CD4-positive, alpha-beta memory T cell (primary cell): ENCODE data around the gene NTNG1. TPM values are rescaled to one million over a fixed set of nuclear protein-coding genes. Genes with fewer than 3 reads are reported as not detected.
A peak's percentile ranks its signal among the peaks of the same experiment; 100 is the strongest.

Source experiments
- CTCF ChIA-PET: fragments of 350-600 bp; sonication (Branson Sonifier 250); formaldehyde crosslinking; loops from one replicate; lab custom pipeline; 2021; ENCODE audit warnings: inconsistent platforms; ENCODE audit not compliant: partially characterized antibody; lab: Charles Lee
- POLR2A ChIA-PET: fragments of 350-600 bp; sonication (Branson Sonifier 250); formaldehyde crosslinking; loops from one replicate; lab custom pipeline; 2021; ENCODE audit not compliant: partially characterized antibody; lab: Charles Lee
- DNase-seq, 5 donors: peaks; one replicate each; pipeline versions ENCODE4 v3.0.0 to v3.0.0-alpha.2; 2020 to 2022; ENCODE audit warnings: mixed read lengths in 1 of 5
- H3K27ac ChIP-seq: one replicate; pipeline ENCODE4 v1.7.0; 2013; ENCODE audit warnings: low read depth, low read length
- H3K27me3 ChIP-seq: 2 replicates; pipeline ENCODE4 v1.7.0; 2013; ENCODE audit warnings: mild to moderate bottlenecking, low read length, moderate library complexity; ENCODE audit not compliant: insufficient read depth
- H3K36me3 ChIP-seq: 2 replicates; pipeline ENCODE4 v1.7.0; 2013; ENCODE audit warnings: mild to moderate bottlenecking, low read length, moderate library complexity; ENCODE audit not compliant: insufficient read depth
- H3K4me1 ChIP-seq: 2 replicates; pipeline ENCODE4 v1.7.0; 2013; ENCODE audit warnings: mild to moderate bottlenecking, low read length, moderate library complexity; ENCODE audit not compliant: insufficient read depth
- H3K4me3 ChIP-seq, 2 donors: one replicate each; pipeline ENCODE4 v1.7.0; 2013; ENCODE audit warnings: low read length in 2 of 2, mild to moderate bottlenecking in 1 of 2
- H3K9me3 ChIP-seq, 2 donors: one replicate each; pipeline ENCODE4 v1.7.0; 2013; ENCODE audit warnings: low read length in 2 of 2, control low read depth in 1 of 2; ENCODE audit not compliant: control insufficient read depth in 1 of 2
- H3K27ac Mint-ChIP-seq, 7 donors: one replicate each; pipeline ENCODE4 v1.8.0; 2020 to 2021; ENCODE audit warnings: mixed read lengths in 7 of 7, mild to moderate bottlenecking in 6 of 7, inconsistent platforms in 3 of 7, moderate library complexity in 3 of 7
- H3K27me3 Mint-ChIP-seq, 2 donors: one replicate each; pipeline ENCODE4 v1.8.0; 2020 to 2021; ENCODE audit warnings: mixed read lengths in 2 of 2
- H3K36me3 Mint-ChIP-seq, 2 donors: one replicate each; pipeline ENCODE4 v1.8.0; 2020 to 2021; ENCODE audit warnings: mixed read lengths in 2 of 2, inconsistent platforms in 1 of 2, mild to moderate bottlenecking in 1 of 2
- H3K4me1 Mint-ChIP-seq, 4 donors: one replicate each; pipeline ENCODE4 v1.8.0; 2020 to 2021; ENCODE audit warnings: mixed read lengths in 4 of 4, mild to moderate bottlenecking in 1 of 4
- H3K4me3 Mint-ChIP-seq, 8 donors: one replicate each; pipeline ENCODE4 v1.8.0; 2020 to 2021; ENCODE audit warnings: mixed read lengths in 8 of 8, mild to moderate bottlenecking in 7 of 8, moderate library complexity in 6 of 8, inconsistent platforms in 3 of 8
- H3K9me3 Mint-ChIP-seq, 8 donors: one replicate each; pipeline ENCODE4 v1.8.0; 2020 to 2021; ENCODE audit warnings: mixed read lengths in 8 of 8, mild to moderate bottlenecking in 5 of 8, inconsistent platforms in 3 of 8, moderate library complexity in 1 of 8
- intact Hi-C: fragments of 100-400 bp; cut with micrococcal nuclease; formaldehyde crosslinking; loops from one replicate; pipeline ENCODE4 v1.15.1; 2023
- polyA plus RNA-seq, 2 donors: library from polyadenylated mRNA; unstranded; fragments of 300-500 nt; fragmentation: Illumina TruSeq; gene quantifications; one replicate each; pipeline ENCODE4 v1.2.3, GENCODE V29; 2021
- total RNA-seq, 2 experiments: library from RNA; stranded (reverse); gene quantifications; one replicate each; pipeline ENCODE4 v1.2.3, GENCODE V29; 2021

Gene NTNG1
- total and polyA plus RNA-seq, 4 experiments from 2014 or later, result not detected

DNA sequence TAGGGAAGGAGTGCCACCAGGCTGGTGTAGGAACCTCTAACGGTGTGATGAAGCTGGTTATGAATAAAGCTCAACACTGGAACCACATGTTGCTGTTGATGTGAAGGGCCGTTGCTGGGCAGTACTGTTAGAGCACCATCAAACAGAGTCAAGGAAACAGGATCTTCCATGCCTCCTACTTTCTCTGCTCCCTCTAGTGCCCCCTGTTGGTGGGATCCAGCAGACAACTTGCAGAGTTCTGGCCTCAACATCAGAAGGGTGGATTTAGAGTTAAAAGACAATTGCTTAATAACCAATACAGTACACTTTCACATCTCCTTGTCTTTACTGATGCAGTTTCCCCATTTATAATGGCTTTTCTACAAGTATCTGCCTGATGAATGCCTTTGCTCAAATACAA lies 336.4 kb downstream of the NTNG1 start:
- H3K27ac Mint-ChIP-seq, result no peak overlapping the region
- no peak overlapping the region for H3K27ac ChIP-seq
- peaks cover 9 to 18% of the 10 kb centered on the region in 2 donors for H3K27me3 Mint-ChIP-seq
- H3K9me3 ChIP-seq, result no peaks in the 10 kb centered on the region
- DNase-seq, result no peak
- no peaks in the 10 kb centered on the region for H3K36me3 ChIP-seq
- H3K4me3 Mint-ChIP-seq, result no peak overlapping the region
- H3K27me3 ChIP-seq, result no peaks in the 10 kb centered on the region
- peaks cover 0 to 2% (median 0%) of the 10 kb centered on the region in 4 donors for H3K4me1 Mint-ChIP-seq
- no peaks in the 10 kb centered on the region for H3K36me3 Mint-ChIP-seq
- H3K4me1 ChIP-seq, result no peaks in the 10 kb centered on the region
- POLR2A ChIA-PET, result no interaction called here
- intact Hi-C loops, result no loop called here
- no peak overlapping the region for H3K4me3 ChIP-seq
- CTCF ChIA-PET, result no interaction called here
- H3K9me3 Mint-ChIP-seq, result peaks cover 0 to 2% (median 0%) of the 10 kb centered on the region in 8 donors

- ChIA-PET POLR2A (no interaction called here), CTCF (no interaction called here)
- H3K36me3 ChIP-seq, result no peaks in the 10 kb centered on the region
- no peaks in the 10 kb centered on the region for H3K9me3 ChIP-seq
- Mint-ChIP-seq H3K4me3 (no peak overlapping the region), H3K9me3 (peaks cover 0 to 2% (median 0%) of the 10 kb centered on the region in 8 donors), H3K27ac (no peak overlapping the region), H3K36me3 (no peaks in the 10 kb centered on the region), H3K27me3 (peaks cover 15 to 18% of the 10 kb centered on the region in 2 donors), H3K4me1 (peaks cover 0 to 2% (median 0%) of the 10 kb centered on the region in 4 donors)
- no peaks in the 10 kb centered on the region for H3K27me3 ChIP-seq
- DNase-seq, result no peak
- H3K27ac ChIP-seq, result no peak overlapping the region
- no peaks in the 10 kb centered on the region for H3K4me1 ChIP-seq
- no peak overlapping the region for H3K4me3 ChIP-seq
- intact Hi-C loops, result no loop called here
These were observed 339.1 kb downstream of the NTNG1 start for GRCh38 chr1:107479865-107480350.

DNA sequence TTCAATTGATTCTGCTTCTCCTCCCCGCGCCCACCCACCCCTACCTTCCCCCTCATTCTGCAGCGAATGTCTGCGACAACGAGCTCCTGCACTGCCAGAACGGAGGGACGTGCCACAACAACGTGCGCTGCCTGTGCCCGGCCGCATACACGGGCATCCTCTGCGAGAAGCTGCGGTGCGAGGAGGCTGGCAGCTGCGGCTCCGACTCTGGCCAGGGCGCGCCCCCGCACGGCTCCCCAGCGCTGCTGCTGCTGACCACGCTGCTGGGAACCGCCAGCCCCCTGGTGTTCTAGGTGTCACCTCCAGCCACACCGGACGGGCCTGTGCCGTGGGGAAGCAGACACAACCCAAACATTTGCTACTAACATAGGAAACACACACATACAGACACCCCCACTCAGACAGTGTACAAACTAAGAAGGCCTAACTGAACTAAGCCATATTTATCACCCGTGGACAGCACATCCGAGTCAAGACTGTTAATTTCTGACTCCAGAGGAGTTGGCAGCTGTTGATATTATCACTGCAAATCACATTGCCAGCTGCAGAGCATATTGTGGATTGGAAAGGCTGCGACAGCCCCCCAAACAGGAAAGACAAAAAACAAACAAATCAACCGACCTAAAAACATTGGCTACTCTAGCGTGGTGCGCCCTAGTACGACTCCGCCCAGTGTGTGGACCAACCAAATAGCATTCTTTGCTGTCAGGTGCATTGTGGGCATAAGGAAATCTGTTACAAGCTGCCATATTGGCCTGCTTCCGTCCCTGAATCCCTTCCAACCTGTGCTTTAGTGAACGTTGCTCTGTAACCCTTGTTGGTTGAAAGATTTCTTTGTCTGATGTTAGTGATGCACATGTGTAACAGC lies 339.9 kb downstream of the NTNG1 start:
- no peaks in the 10 kb centered on the region for H3K27me3 ChIP-seq
- no peak overlapping the region for H3K27ac Mint-ChIP-seq
- no peaks in the 10 kb centered on the region for H3K4me1 ChIP-seq
- peak overlapping the region in 1 of 8 donors; percentile 14 for H3K4me3 Mint-ChIP-seq
- no peak overlapping the region for H3K27ac ChIP-seq
- ChIA-PET CTCF (no interaction called here), POLR2A (no interaction called here)
- H3K4me1 Mint-ChIP-seq, result peaks cover 0 to 2% (median 0%) of the 10 kb centered on the region in 4 donors
- no peaks in the 10 kb centered on the region for H3K36me3 ChIP-seq
- H3K9me3 ChIP-seq, result no peaks in the 10 kb centered on the region
- DNase-seq, result no peak
- peaks cover 15 to 18% of the 10 kb centered on the region in 2 donors for H3K27me3 Mint-ChIP-seq
- intact Hi-C loops, result no loop called here
- no peaks in the 10 kb centered on the region for H3K36me3 Mint-ChIP-seq
- peaks cover 0 to 2% (median 0%) of the 10 kb centered on the region in 8 donors for H3K9me3 Mint-ChIP-seq
- H3K4me3 ChIP-seq, result no peak overlapping the region

- no peaks in the 10 kb centered on the region for H3K4me1 ChIP-seq
- intact Hi-C loops, result no loop called here
- H3K27me3 ChIP-seq, result no peaks in the 10 kb centered on the region
- H3K4me3 ChIP-seq, result no peak overlapping the region
- Mint-ChIP-seq H3K4me3 (no peak overlapping the region), H3K27me3 (peaks cover 15 to 18% of the 10 kb centered on the region in 2 donors), H3K9me3 (peaks cover 0 to 2% (median 0%) of the 10 kb centered on the region in 8 donors), H3K36me3 (no peaks in the 10 kb centered on the region), H3K4me1 (peaks cover 0 to 2% (median 0%) of the 10 kb centered on the region in 4 donors), H3K27ac (no peak overlapping the region)
- H3K9me3 ChIP-seq, result no peaks in the 10 kb centered on the region
- H3K27ac ChIP-seq, result no peak overlapping the region
- POLR2A ChIA-PET, result no interaction called here
- CTCF ChIA-PET, result interaction anchor here (0.7 kb wide), 1 partner anchor 133 kb away, joined by 4 read pairs; no protein-coding TSS in a partner anchor
- no peak for DNase-seq
- H3K36me3 ChIP-seq, result no peaks in the 10 kb centered on the region
These were observed 341.0 kb downstream of the NTNG1 start for GRCh38 chr1:107481756-107482384.

GRCh38 chr1:107483949-107484348 lies 343.1 kb downstream of the NTNG1 start:
- Histone ChIP-seq H3K27ac (no peak overlapping the region), H3K9me3 (no peaks in the 10 kb centered on the region), H3K36me3 (no peaks in the 10 kb centered on the region), H3K4me1 (no peaks in the 10 kb centered on the region), H3K27me3 (no peaks in the 10 kb centered on the region), H3K4me3 (no peak overlapping the region)
- DNase-seq, result no peak
- no peak overlapping the region for H3K4me3 Mint-ChIP-seq
- H3K4me1 Mint-ChIP-seq, result peaks cover 0 to 2% (median 0%) of the 10 kb centered on the region in 4 donors
- no peak overlapping the region for H3K27ac Mint-ChIP-seq
- POLR2A ChIA-PET, result no interaction called here
- peaks cover 0 to 2% (median 0%) of the 10 kb centered on the region in 8 donors for H3K9me3 Mint-ChIP-seq
- CTCF ChIA-PET, result no interaction called here
- intact Hi-C loops, result no loop called here
- H3K27me3 Mint-ChIP-seq, result peaks cover 15 to 17% of the 10 kb centered on the region in 2 donors
- no peaks in the 10 kb centered on the region for H3K36me3 Mint-ChIP-seq

GRCh38 chr1:107486349-107486748 lies 345.5 kb downstream of the NTNG1 start:
- Mint-ChIP-seq H3K4me1 (no peaks in the 10 kb centered on the region), H3K27me3 (peaks cover 2 to 11% of the 10 kb centered on the region in 2 donors), H3K27ac (no peak overlapping the region), H3K9me3 (no peaks in the 10 kb centered on the region), H3K4me3 (no peak overlapping the region), H3K36me3 (no peaks in the 10 kb centered on the region)
- intact Hi-C loops, result no loop called here
- Histone ChIP-seq H3K27ac (no peak overlapping the region), H3K4me3 (no peak overlapping the region), H3K36me3 (no peaks in the 10 kb centered on the region), H3K9me3 (no peaks in the 10 kb centered on the region), H3K27me3 (no peaks in the 10 kb centered on the region), H3K4me1 (no peaks in the 10 kb centered on the region)
- DNase-seq, result no peak
- ChIA-PET POLR2A (no interaction called here), CTCF (no interaction called here)

DNA sequence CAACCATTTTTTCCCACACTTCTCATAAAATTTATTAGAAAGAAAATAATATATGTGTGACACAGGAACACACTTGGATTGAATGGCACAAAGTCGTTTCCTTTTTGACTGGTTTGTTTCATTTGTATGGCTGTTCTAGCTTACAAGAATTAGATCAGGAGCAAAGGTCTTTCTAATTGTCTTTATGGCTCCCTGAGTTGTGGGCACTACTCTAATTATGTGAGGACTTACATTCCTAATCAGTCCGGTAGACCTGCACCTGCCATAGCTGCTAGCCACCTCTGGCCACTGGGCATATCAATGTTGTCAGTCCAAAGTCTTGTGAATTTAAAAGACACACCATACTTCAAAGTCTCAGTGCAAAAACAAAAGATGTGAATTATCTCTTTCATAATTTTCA lies 346.7 kb downstream of the NTNG1 start:
- POLR2A ChIA-PET, result no interaction called here
- Mint-ChIP-seq H3K27me3 (peaks cover 0 to 9% of the 10 kb centered on the region in 2 donors), H3K36me3 (no peaks in the 10 kb centered on the region), H3K4me1 (no peaks in the 10 kb centered on the region), H3K4me3 (no peak overlapping the region), H3K27ac (no peak overlapping the region), H3K9me3 (no peaks in the 10 kb centered on the region)
- Histone ChIP-seq H3K9me3 (no peaks in the 10 kb centered on the region), H3K4me1 (no peaks in the 10 kb centered on the region), H3K27ac (no peak overlapping the region), H3K36me3 (no peaks in the 10 kb centered on the region), H3K27me3 (no peaks in the 10 kb centered on the region), H3K4me3 (no peak overlapping the region)
- CTCF ChIA-PET, result no interaction called here
- intact Hi-C loops, result no loop called here
- no peak for DNase-seq
